Skeletal muscle cell (primary cell): Measurements from ENCODE around the gene MYCBPAP.
"Not testable (repeated sequence)": the region's sequence is repeated elsewhere in the genome, so short reads cannot be mapped to it uniquely, and the experiment has no call there.

Experiments used
- DNase-seq: peaks from one replicate; pipeline ENCODE4 v3.0.0-alpha.2; 2010; ENCODE audit warnings: low read depth
- H3K4me3 ChIP-seq: 2 replicates; pipeline ENCODE4 v1.5.1; 2011; ENCODE audit warnings: low read depth, mild to moderate bottlenecking, control low read depth, low read length, moderate library complexity

Gene MYCBPAP

DNA sequence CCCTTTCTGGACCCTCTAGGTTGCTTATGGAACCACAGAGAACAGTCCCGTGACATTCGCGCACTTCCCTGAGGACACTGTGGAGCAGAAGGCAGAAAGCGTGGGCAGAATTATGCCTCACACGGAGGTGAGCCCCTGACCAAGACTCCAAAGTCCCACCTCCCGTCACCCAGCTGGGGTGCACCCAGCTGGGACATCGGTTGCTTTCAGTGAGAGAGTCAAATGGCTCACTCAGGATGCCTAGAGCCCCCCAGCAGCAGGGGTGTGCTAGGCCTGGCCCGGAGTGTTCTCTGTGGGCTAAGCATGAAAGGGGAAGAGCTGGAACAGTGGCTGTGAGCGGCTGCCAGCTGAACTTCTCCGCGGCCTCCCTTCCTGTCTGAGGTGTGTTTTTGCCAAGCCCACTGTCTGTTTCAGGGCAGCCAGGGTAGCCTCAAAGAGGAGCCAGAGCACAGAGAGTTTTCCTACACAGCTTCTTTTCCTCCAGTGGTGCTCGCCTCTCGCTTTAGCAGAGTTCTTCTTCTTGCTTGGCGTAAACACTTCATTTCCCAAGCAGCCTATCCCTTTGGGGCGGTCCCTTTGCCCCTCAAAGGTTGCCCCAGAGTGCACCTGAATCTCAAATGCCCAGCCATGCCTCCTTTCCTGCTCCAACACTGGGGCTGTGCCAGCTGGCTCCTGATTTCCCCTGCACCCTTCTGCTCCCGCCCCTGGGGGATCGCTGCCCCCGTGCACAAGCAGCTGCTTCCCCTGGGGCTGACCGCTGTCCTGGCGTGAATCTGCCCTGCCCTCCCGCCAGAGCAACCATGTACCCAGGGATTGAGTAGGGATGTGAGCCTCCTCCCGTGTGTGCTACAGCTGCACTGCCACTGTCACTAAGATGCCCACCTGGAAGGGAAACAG is 37.0 kb upstream of the MYCBPAP start:
- H3K4me3 ChIP-seq, result no peak overlapping the region
- DNase-seq, result no peak

DNA sequence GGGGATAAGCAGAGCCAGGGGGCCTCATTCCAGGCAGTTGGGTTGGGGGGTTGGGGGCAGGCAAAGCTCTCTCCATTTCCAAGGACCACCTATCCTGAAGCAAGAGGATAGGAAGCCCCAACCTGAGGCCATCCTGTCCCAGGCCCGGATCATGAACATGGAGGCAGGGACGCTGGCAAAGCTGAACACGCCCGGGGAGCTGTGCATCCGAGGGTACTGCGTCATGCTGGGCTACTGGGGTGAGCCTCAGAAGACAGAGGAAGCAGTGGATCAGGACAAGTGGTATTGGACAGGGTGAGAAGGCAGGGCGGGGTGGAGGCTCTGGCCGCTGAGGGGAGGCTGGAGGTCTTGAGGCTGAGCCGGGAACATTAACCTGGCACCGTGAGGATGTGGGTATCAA is 36.0 kb upstream of the MYCBPAP start:
- DNase-seq, result no peak
- H3K4me3 ChIP-seq, result no peak overlapping the region

DNA sequence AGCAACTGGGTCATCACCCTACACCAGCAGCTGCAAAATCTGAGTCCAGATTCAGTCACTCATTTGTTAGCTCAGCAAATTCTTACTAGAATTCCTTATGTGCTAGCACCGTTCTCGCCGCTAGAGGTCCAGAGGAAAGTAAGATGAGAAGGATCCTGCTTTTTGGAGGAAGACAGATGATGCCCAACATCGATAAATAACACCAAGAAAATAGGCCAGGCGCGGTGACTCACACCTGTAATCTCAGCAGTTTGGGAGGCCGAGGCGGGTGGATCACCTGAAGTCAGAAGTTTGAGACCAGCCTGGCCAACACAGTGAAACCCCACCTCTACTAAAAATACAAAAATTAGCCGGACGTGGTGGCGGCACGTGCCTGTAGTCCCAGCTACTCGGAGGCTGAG is 35.5 kb upstream of the MYCBPAP start:
- not testable (repeated sequence) for DNase-seq

DNA sequence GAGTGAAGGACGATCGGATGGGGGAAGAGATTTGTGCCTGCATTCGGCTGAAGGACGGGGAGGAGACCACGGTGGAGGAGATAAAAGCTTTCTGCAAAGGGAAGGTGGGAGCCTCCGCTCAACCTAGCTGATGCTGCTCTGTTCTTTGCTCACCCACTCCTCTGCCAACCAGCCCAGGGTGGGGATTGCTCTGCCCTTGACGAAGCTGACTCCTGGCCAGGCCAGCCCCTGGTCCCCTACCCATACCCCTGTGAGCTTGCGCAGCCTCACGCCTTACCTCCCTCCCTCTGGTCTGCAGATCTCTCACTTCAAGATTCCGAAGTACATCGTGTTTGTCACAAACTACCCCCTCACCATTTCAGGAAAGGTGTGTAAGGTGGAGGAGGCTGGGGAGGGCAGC is 34.3 kb upstream of the MYCBPAP start:
- DNase-seq, result no peak
- no peak overlapping the region for H3K4me3 ChIP-seq

More for the DNA sequence above, 35.5 kb upstream of the MYCBPAP start:
- not testable (repeated sequence) for H3K4me3 ChIP-seq

DNA sequence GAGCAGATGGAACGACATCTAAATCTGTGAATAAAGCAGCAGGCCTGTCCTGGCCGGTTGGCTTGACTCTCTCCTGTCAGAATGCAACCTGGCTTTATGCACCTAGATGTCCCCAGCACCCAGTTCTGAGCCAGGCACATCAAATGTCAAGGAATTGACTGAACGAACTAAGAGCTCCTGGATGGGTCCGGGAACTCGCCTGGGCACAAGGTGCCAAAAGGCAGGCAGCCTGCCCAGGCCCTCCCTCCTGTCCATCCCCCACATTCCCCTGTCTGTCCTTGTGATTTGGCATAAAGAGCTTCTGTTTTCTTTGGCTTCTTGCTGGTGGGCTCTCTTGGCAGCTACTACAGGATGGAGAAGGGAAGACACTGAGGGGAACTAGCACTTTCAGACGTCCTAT is 33.7 kb upstream of the MYCBPAP start:
- no peak for DNase-seq

DNA sequence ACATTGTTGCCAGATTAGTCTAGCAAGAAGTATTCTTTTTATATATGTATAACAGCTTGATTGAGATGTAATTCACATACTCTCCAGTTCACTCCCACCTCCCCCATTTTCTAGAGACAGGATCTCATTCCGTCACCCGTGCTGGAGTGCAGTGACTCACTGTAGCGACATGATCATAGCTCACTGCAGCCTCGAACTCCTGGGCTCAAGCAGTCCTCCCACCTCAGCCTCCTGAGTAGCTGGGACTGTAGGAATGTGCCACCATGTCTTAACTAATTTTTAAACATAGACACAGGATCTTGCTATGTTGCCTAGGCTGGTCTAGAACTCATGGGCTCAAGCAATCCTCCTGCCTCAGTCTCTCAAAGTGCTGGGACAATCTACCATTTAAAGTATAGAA is 32.9 kb upstream of the MYCBPAP start:
- H3K4me3 ChIP-seq, result no peak overlapping the region
- DNase-seq, result no peak

More for the DNA sequence above, 33.7 kb upstream of the MYCBPAP start:
- no peak overlapping the region for H3K4me3 ChIP-seq

DNA sequence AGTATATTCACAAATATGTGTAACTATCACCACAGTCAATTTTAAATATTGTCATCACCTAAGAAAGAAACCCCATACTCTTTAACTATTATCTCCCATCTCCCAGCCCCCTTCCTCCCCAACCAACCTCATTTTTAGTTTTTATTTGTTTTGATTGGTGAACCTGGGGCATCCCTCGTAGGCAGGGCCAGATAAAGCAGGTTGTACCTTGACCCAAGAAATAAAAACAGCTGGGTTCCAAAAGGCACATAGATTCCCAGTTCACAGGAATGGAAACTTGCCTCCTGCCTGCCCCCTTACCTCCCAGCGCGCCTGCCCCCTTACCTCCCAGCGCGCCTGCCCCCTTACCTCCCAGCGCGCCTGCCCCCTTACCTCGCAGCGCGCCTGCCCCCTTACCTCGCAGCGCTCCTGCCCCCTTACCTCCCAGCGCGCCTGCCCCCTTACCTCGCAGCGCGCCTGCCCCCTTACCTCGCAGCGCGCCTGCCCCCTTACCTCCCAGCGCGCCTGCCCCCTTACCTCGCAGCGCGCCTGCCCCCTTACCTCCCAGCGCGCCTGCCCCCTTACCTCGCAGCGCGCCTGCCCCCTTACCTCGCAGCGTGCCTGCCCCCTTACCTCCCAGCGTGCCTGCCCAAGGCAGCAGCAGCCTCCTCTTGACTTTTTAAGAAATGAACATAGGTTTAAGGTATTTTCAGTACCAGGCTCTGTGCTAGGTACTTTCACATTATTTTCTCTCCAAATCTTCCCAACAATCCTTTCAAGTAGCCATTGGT is 32.3 kb upstream of the MYCBPAP start:
- not testable (repeated sequence) for H3K4me3 ChIP-seq

DNA sequence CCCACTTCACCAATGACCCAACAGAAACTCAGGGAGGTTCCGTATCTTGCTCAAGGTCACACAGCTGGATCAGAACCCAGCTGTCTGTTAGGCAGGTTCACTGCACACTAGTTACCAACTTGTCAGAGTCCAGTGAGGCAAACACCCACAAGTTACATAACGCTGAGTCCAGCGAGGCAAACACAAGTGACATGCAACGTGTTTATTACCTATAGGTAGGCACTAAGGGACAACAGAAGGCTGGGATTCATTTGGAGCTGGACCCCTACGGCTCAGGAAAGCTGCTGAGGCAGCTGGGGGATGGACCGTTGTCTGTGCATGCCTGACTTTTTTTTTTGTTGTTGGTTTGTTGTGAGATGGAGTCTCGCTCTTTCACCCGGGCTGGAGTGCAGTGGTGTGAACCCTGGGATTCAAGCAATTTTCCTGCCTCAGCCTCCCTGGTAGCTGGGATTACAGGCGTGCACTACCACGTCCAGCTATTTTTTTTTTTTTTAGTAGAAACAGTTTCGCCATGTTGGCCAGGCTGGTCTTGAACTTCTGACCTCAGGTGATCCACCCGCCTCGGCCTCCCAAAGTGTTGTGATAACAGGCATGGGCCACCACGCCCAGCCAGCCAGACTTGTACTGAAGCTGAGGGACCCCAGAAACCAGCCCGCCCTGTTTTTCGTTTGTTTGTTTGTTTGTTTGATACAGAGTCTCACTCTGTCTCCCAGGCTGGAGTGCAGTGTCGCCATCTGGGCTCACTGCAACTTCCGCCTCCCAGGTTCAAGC is 31.5 kb upstream of the MYCBPAP start:
- no peak overlapping the region for H3K4me3 ChIP-seq
- DNase-seq, result no peak

More for the DNA sequence above, 32.3 kb upstream of the MYCBPAP start:
- not testable (repeated sequence) for DNase-seq

DNA sequence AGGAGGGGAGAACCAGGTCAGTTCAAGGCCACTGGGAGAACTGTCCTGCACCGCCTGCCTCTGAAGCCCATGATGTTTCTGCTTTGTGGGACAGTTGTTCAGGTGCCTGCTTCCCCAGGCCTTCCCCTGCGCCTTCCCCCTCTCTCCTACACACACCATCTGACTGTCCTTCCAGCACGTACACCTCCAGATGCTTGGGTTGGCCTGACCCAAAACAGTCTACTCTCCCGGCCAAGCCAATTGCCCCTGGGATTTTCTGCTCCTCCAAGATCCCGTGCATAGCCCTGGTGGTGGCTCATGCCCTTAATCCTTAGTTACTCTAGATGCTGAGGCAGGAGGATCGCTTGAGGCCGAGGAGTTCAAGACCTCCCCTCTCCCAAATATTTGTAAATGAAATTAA is 30.3 kb upstream of the MYCBPAP start:
- no peak overlapping the region for H3K4me3 ChIP-seq

DNA sequence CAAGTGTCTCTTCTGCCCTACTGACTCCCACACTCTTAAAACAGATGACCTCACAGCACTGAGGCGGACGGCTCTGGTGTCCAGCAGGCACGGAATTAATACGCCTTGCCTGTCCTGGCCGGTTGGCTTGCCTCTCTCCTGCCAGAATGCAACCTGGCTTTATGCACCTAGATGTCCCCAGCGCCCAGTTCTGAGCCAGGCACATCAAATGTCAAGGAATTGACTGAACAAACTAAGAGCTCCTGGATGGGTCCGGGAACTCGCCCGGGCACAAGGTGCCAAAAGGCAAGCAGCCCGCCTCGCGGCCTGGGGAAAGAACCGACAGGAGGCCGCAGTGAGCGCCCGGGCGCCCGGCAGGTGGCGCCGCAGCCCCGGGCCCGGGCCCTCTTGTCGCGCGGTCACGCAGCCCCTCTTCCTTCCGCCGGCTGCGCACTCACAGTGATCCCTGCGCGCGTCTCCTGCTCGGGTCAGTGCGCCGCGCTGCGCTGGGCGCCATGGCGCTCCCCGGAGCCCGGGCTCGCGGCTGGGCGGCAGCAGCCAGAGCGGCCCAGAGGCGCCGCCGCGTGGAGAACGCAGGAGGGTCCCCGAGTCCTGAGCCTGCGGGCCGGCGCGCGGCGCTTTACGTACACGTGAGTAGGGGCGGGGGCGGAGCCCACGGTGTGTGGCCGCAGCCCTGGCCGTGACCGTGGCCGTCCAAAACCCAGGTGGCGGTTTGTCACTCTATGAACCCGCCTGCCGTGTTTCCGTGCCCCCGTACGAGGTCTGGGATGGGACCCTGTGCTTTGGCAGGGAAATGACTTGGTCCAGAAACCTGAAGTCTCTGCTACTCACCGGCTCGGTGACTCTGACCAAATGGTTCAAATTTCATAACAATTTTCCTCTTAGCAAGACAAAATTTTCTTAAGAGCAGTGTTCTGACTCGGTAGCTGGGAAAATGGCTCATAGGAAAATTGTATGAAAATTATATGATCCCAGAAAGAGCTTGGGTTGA is 29.6 kb upstream of the MYCBPAP start, which contains the start of gene RSAD1:
Gene RSAD1, plus strand, starts transcription at position 470 of the 991 bp plus-strand sequence. Its CDS starts 25 bp downstream, at position 495.
- peak; percentile 59 for DNase-seq
- H3K4me3 ChIP-seq, result peak within 1 kb of the TSS; percentile 93

More for the DNA sequence above, 30.3 kb upstream of the MYCBPAP start:
- DNase-seq, result no peak

DNA sequence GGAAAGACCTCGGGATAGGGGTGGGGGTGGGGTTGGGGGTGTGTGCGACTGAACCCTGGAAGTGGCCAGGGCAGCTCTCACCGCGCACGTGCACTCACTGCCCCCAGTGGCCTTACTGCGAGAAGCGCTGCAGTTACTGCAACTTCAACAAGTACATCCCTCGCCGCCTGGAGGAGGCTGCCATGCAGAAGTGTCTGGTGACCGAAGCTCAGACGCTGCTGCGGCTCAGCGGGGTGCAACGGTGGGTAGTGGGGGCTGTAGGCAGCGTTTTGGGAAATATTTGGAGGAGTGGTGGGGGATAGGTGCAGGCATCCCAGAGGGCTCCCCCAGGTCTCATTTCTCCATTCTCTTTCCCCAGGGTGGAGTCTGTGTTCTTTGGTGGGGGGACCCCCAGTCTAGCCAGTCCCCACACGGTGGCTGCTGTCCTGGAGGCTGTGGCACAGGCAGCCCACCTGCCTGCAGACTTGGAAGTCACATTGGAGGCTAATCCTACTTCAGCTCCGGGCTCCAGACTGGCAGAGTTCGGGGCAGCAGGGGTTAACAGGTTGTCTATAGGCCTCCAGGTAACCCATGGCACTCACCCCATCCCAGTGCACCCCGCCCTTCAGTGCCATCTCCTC is 28.6 kb upstream of the MYCBPAP start:
- DNase-seq, result no peak
- peak overlapping the region; percentile 93 for H3K4me3 ChIP-seq

DNA sequence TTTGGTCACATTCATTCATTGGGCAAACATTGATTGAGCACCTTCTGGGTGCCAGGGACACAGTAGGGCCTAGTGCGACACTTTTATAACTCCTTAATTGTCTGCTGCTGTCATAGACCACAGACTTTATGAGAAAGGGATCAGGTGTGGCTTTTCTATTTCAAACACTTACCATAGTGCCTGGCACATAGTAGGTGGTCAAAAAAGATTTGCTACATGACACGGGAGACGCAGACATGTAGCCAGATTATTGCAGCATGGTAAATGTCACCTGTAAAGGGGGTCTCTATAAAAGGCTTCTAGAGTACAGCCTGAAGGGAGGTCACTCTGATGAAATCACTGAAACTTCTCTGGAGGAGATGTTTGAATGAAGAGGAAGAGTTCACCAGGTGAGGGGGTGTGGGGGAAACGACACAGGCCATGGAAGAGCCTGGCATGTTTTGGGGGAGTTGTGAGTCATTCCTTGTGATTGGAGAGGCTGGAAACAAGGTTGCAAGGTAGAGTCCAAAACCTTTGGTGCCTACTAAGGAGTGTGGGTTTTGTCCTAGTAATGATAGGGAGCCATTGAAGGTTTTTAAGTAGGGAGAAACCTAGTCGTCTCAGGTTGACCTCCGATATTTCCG is 28.0 kb upstream of the MYCBPAP start:
- no peak for DNase-seq
- no peak overlapping the region for H3K4me3 ChIP-seq

DNA sequence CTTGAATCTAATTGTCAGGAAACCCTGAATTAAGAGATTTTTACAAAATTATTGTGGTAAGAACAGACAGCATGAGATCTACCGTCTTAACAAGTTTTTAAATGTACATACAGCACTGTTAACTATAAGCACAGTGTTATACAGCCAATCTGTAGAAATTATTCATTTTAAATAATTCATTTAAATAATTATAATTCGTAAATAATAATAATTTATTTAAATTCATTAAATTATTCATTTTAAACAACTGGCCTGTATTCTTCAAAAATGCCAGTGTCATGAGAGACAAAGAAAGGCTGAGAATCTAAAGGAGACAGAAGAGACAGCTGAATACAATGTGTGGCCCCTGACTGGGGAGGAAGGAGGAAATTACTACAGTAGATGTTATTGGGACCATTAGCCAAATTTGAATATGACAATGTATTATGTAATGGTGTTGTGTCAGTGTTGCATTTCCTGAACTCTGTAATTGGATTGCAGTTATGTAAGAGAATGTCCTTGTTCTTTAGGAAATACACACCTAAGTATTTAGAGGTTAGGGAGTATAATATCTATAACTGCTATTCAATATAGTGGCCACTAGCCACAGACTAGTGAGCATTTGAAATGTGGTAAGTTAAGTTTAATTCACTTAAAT is 27.3 kb upstream of the MYCBPAP start:
- no peak overlapping the region for H3K4me3 ChIP-seq
- no peak for DNase-seq

DNA sequence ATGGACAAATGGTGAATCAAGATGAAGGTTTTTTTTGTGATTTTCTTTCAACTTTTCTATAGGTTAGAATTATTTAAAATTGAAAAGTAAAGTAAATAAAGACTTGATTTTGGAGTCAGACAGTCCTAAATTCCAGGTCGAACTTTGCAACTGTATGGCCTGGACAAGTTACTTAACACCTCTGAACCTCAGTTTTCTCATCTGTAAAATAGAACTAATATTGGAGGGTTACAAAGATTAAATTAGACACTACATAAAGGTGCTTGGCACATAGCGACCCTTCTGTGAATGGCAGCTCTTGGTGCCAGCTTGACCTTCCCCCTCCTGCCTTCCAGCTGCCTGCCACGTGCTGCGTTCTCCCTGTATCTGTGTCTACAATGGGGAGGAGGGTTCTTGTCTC is 26.6 kb upstream of the MYCBPAP start:
- no peak for DNase-seq
- no peak overlapping the region for H3K4me3 ChIP-seq

DNA sequence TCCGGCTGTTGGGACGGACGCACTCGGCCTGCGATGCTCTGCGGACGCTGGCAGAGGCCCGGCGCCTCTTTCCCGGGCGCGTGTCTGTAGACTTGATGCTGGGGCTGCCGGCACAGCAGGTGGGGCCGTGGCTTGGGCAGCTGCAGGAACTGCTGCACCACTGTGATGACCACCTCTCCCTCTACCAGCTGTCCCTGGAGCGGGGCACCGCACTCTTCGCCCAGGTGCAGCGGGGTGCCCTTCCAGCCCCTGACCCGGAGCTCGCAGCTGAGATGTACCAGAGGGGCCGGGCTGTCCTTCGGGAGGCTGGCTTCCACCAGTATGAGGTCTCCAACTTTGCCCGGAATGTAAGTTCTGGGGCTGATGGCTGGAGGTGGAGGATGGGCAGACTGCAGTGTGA is 26.1 kb upstream of the MYCBPAP start:
- no peak for DNase-seq
- H3K4me3 ChIP-seq, result no peak overlapping the region

DNA sequence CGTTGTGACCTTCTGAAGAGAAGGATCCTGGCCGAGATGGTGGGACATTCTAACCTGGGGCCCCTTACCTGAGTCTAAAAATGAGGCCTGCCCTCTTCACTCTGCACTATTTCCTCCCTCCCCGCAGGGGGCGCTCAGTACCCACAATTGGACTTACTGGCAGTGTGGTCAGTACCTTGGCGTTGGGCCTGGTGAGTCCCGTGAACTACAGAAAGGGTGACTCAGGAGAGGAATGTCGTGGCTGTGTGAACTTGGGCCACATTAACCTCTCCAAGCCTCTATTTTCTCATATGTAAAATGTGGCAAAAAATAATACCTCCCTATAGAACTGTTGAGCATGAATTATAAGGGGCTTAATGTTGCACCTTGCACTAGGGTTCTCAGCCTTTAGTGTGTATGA is 25.7 kb upstream of the MYCBPAP start:
- H3K4me3 ChIP-seq, result no peak overlapping the region
- peak; percentile 84 for DNase-seq

DNA sequence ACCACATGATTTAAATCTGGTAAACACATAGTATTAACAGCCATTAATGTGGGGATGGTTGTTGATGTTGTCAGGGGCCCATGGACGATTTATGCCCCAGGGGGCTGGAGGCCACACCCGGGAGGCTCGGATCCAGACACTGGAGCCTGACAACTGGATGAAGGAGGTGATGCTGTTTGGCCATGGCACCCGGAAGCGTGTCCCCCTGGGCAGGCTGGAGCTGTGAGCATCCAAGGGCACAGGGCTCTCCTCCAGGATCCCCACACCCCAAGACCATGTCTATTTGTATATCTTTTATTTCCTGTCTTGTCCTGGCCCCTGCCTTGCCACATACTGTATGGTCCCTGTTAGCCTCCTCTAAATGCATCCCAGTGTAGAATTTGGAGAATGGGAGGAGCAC is 25.0 kb upstream of the MYCBPAP start:
- no peak overlapping the region for H3K4me3 ChIP-seq
- DNase-seq, result no peak
